ENCODE measurements around the gene LTA.
"Not testable (repeated sequence)": the region's sequence is repeated elsewhere in the genome, so short reads cannot be mapped to it uniquely, and the experiment has no call there.

The LTA gene

GRCh38 chr6:31541658-31542521 is 30.2 kb upstream of the LTA start, which contains the start of gene DDX39B:
DDX39B (minus strand) TSS chr6:31542003; CDS start chr6:31540532, 1,471 bp downstream.
- DNase-seq (ENCODE audit: low spot score) = peak; percentile 97

DNA sequence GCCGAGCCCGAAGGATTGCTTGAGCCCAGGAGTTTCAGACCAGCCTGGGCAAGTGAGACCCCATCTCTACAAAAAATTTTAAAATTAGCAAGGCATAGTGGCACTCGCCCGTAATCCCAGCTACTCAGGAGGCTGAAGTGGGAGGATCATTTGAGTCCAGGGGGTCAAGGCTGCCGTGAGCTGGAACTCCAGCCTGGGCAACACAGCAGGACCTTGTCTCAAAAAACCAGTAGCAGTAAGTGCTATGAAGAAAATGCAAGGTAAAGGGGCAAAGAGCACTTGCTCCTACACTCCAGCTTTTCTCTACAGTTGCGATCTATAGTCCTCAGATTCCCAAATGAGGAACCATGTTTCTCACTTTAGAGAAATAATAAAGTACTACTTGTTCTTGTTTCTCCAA is 28.4 kb upstream of the LTA start:
- no peak for DNase-seq (ENCODE audit: low spot score)

- DNase-seq (ENCODE audit: low spot score) = no peak
Observed at GRCh38 chr6:31544676-31545075, 27.4 kb upstream of the LTA start.

- DNase-seq (ENCODE audit: low spot score) = no peak
Observed at GRCh38 chr6:31545291-31545690, 26.8 kb upstream of the LTA start.

- DNase-seq (ENCODE audit: low spot score) = peak; percentile 80
Observed at GRCh38 chr6:31546339-31546957, 25.6 kb upstream of the LTA start, which contains the start of gene ATP6V1G2. ATP6V1G2 (minus strand) TSS chr6:31546608; CDS start chr6:31546559, 49 bp downstream.

GRCh38 chr6:31546958-31547726 is 24.9 kb upstream of the LTA start, which contains the start of gene NFKBIL1:
NFKBIL1 (plus strand) TSS chr6:31547608; CDS start chr6:31547695, 87 bp downstream.
- peak; percentile 97 for DNase-seq (ENCODE audit: low spot score)

GRCh38 chr6:31547727-31548543 is 24.2 kb upstream of the LTA start:
- DNase-seq (ENCODE audit: low spot score) = no peak

DNA sequence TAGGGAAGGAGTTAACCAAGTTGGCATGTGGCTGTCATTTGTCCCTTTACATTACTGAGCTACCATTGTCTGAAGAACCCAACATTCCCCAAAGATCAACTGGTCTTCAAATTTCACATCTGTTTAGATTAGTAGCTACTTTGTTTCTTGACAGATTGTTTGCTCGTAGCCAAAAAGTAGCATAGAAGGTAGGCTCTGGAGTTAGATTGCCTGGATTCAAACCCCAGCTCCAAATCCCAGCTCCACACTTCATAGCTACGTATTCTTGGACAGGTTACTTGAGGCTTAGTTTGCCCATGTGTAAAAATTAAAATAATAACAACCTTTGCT is 23.6 kb upstream of the LTA start:
- no peak for DNase-seq (ENCODE audit: low spot score)

- not testable (repeated sequence) for DNase-seq (ENCODE audit: low spot score)
Observed at GRCh38 chr6:31551371-31551770, 20.7 kb upstream of the LTA start.

DNA sequence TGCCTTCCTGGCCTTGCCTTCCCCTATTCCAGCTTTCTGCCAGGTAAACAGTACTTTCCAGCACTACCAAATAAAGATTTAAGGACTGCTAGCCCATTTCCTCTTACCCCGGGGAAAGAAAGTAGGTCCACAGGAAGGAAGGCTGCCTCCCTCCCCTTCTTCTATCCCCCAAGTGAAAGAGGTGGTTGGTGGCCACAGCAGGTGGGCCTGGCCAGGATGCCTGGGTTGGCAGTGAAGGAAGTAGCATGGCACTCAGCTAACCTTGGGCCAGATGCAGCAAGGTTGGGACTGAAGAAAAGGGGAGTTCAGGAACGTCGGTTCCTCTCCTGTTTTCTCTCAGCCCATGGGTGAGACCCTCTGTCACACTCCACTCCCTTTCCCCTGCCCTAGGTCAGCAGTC is 15.8 kb upstream of the LTA start:
- DNase-seq (ENCODE audit: low spot score) = no peak

GRCh38 chr6:31557443-31558317 is 14.4 kb upstream of the LTA start:
- no peak for DNase-seq (ENCODE audit: low spot score)

GRCh38 chr6:31558318-31558625 is 13.8 kb upstream of the LTA start:
- no peak for DNase-seq (ENCODE audit: low spot score)

GRCh38 chr6:31558631-31559500 is 13.2 kb upstream of the LTA start:
- peak; percentile 51 for DNase-seq (ENCODE audit: low spot score)

DNA sequence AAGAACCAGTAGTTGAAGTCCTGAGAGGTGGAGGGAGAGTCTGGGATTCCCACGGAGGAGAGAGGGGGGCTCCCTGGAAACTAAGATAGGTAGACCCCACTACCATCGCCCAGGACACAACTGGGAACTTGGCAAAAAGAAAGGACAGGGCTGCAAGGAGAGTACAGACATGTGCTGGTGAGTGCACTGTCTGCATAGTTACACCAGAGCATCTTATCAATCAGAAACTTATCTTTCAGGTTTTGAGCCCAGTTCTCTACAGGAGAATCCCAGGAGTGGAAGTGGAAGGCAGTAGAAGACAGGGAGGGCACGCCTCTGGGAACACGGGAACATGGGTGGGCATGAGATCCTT is 12.5 kb upstream of the LTA start:
- no peak for DNase-seq (ENCODE audit: low spot score)

- DNase-seq (ENCODE audit: low spot score) = peak; percentile 56
Observed at GRCh38 chr6:31559958-31560696, 12.0 kb upstream of the LTA start.

- DNase-seq (ENCODE audit: low spot score) = no peak
Observed at GRCh38 chr6:31560697-31561058, 11.4 kb upstream of the LTA start.

- no peak for DNase-seq (ENCODE audit: low spot score)
Observed at GRCh38 chr6:31567531-31568370, 4.3 kb upstream of the LTA start.

- DNase-seq (ENCODE audit: low spot score) = no peak
Observed at GRCh38 chr6:31568537-31568961, 3.5 kb upstream of the LTA start.
